Psoas muscle (tissue), 8 donors: Measurements from ENCODE around the gene VAC14. TPM values are rescaled to one million over a fixed set of nuclear protein-coding genes. Genes with fewer than 3 reads are reported as not detected.
A peak's percentile ranks its signal among the peaks of the same experiment; 100 is the strongest.

Experiments
- ATAC-seq, 4 donors: fragments of 200-7000 bp; cut with Tn5 transposase; one replicate each; pipeline ENCODE4 v1.9.1; 2020; ENCODE audit warnings: moderate library complexity in 3 of 4, mild to moderate bottlenecking in 2 of 4
- DNase-seq, 2 donors: peaks; one replicate each; pipeline ENCODE4 v3.0.0-alpha.2; 2020
- H3K27ac ChIP-seq: fragments of 200-600 bp; one replicate; pipeline ENCODE4 v1.8.0; 2022
- H3K27me3 ChIP-seq, 3 donors: fragments of 200-600 bp in 1 of 3; one replicate each; pipeline versions ENCODE4 v1.6.1 to v1.8.0; 2013 to 2022; ENCODE audit warnings: low read length in 2 of 3, mild to moderate bottlenecking in 2 of 3, moderate library complexity in 1 of 3; ENCODE audit not compliant: insufficient read depth in 3 of 3
- H3K36me3 ChIP-seq, 2 donors: fragments of 200-600 bp in 1 of 2; one replicate each; pipeline versions ENCODE4 v1.6.1 to v1.8.0; 2013 to 2022; ENCODE audit warnings: low read depth in 1 of 2, mild to moderate bottlenecking in 1 of 2, moderate library complexity in 1 of 2; ENCODE audit not compliant: insufficient read depth in 1 of 2
- H3K4me1 ChIP-seq: fragments of 200-600 bp; one replicate; pipeline ENCODE4 v1.8.0; 2022
- H3K4me3 ChIP-seq: fragments of 200-600 bp; one replicate; pipeline ENCODE4 v1.8.0; 2022; ENCODE audit warnings: mild to moderate bottlenecking
- H3K9me3 ChIP-seq: fragments of 200-600 bp; one replicate; pipeline ENCODE4 v1.8.0; 2022
- WGBS, 3 donors: extraction: QIAGEN DNeasy Blood & Tissue Kit; methylation state at CpG; one replicate each; pipeline versions ENCODE4 v1.1.6 to v1.1.7; 2013; 5-methylcytosine and 5-hydroxymethylcytosine counted together
- intact Hi-C, 2 donors: fragments of 100-400 bp; cut with DNase I; formaldehyde crosslinking; loops; one replicate each; pipeline versions ENCODE4 v1.11.0 to v1.14.2; 2022
- polyA plus RNA-seq, 3 donors: library from polyadenylated mRNA; stranded (reverse); fragments of 200-250 nt; gene quantifications; one replicate each; pipeline ENCODE4 v1.2.3, GENCODE V29; 2013
- total RNA-seq, 4 donors: library from RNA; stranded (reverse); fragmentation: NEBNext Ultra II Directional in 2 of 4; extraction: Animal tissue kit (Norgen Biotek cat#: 25700) in 2 of 4; gene quantifications; one replicate each; pipeline versions ENCODE4 v1.2.1 to v1.2.4, GENCODE V29; 2021 to 2023
- TF ChIP-seq, protein P1 (sequence below): fragments of 200-600 bp; IDR thresholded peaks from one replicate; pipeline ENCODE4 v1.8.0; 2022; ENCODE audit warnings: antibody characterized with exemption
- donor health status: healthy with polysubstance abuse.
- donor health status: DM: no; HTN: no; CAD: no; lungs with moderate emphysema.
- donor health status: Bipolar disorder and iron deficiency.
- donor health status: healthy.
- donor health status: DM: yes; HTN: yes; CAD: no.
- donor health status: DM: no; HTN: no; CAD: no.
- donor health status: DM: no; HTN: no; CAD: no.
- donor health status: DM: yes; HTN: yes; CAD: no.

VAC14 gene
- total and polyA plus RNA-seq, 7 donors = 19.9 to 24.3 (median 23.0) TPM

DNA sequence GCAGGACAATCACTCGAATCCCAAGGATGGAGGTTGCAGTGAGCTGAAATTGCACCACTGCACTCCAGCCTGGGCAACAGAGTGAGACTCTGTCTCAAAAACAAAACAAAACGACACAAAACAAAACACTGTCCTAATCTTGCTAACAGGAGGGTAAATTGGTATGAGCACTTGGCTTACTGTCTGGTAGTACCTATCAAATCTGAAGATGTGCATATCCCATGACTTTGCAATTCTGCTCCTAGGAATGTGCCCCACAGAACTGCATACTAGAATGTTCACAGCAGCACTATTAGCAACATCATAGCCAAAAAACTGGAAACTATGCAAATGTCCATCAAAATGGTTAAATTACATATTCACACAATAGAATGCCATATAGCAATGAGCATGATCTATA lies 130.8 kb downstream of the VAC14 start:
- H3K27ac ChIP-seq = no peak overlapping the region
- H3K27me3 ChIP-seq = no peaks in the 10 kb centered on the region
- TF ChIP-seq, protein P1, sequence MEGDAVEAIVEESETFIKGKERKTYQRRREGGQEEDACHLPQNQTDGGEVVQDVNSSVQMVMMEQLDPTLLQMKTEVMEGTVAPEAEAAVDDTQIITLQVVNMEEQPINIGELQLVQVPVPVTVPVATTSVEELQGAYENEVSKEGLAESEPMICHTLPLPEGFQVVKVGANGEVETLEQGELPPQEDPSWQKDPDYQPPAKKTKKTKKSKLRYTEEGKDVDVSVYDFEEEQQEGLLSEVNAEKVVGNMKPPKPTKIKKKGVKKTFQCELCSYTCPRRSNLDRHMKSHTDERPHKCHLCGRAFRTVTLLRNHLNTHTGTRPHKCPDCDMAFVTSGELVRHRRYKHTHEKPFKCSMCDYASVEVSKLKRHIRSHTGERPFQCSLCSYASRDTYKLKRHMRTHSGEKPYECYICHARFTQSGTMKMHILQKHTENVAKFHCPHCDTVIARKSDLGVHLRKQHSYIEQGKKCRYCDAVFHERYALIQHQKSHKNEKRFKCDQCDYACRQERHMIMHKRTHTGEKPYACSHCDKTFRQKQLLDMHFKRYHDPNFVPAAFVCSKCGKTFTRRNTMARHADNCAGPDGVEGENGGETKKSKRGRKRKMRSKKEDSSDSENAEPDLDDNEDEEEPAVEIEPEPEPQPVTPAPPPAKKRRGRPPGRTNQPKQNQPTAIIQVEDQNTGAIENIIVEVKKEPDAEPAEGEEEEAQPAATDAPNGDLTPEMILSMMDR = no peak
- 86 to 98% (median 93%) methylated on average over 2 of the region's 2 CpGs for WGBS, 3 donors
- peaks cover 11 to 99% of the 10 kb centered on the region in 2 donors for H3K36me3 ChIP-seq
- ATAC-seq = no peak
- no peak overlapping the region for H3K4me3 ChIP-seq
- H3K4me1 ChIP-seq = no peaks in the 10 kb centered on the region
- no peaks in the 10 kb centered on the region for H3K9me3 ChIP-seq
- DNase-seq = no peak
- intact Hi-C loops = no loop called here

DNA sequence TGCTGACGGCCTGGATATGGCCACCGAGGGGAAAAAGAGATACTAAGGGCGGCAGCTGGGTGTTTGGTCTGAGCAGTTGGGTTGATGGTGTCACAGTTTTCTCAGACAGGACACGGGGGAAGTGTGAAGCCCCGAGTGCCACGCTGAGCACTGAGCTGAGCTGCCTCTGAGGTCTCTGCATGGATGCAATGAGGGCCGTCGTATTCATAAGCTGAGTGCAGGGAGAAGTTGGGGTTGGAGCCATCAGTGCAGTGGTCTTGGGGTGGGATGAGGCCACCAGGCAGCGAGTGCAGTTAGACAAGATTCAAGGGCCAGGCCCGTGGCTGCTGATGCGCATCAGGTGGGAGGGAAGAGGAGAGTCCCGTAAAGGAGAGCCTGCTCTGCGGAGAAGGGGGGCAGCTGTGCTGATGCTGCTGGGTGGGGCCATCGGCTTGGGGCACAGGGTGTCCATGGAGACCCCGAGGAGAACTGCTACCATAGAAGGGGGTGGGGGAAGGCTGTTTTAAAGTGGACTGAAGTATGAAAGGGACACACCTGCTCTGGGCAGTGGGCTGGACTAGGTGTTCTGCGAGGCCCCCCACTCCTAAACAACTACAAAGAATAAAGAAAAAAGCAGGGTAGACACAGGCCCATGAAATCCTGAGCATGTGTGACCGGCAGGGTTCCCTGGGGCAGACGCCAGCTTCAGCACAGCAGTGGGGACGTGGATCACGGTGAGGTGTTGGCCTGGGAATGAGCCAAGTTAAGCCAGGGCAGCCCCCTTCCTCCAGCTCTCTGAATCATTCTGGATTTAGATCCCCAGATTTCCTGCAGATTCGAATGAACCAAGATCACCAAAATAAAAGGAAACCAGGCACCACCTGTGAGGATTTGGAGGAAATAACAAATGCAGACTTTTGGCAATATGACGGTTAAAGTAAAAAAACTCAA lies 134.9 kb downstream of the VAC14 start:
- Histone ChIP-seq H3K27me3 (no peaks in the 10 kb centered on the region), H3K4me1 (no peaks in the 10 kb centered on the region), H3K9me3 (no peaks in the 10 kb centered on the region), H3K27ac (no peak overlapping the region), H3K4me3 (no peak overlapping the region), H3K36me3 (peaks cover 10 to 85% of the 10 kb centered on the region in 2 donors)
- DNase-seq = no peak
- 79 to 82% (median 82%) methylated on average over 22 of the region's 22 CpGs for WGBS, 3 donors
- no peak for ATAC-seq
- intact Hi-C loops = no loop called here
- TF ChIP-seq, protein P1 = no peak

DNA sequence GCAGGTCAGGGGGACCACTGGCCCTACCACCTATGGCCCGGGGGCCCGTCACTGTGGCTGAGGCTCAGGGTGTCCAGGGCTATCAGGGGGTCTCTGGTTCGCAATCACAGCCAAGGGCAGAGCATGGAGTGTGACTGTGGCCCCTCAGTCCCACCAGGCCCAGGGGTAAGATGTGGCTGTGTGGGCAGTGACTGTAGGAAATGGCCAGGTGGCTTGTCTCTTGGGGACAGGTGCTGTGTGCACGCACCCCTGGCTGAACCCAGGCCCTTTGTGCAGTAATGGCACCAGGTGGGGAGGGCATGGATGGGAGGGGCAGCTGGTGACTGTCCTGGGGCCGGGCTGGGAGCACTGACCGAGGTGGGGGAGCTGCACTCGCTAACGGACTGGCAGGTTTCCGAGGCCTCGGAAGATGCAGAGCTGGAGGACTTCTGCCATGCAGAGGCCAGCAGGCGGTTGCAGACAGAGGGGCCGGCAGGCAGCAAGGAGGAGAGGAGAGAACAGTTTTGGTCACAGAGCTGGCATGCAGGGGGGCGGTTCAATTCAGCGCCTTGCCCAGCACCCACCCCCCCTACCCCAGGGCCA lies 135.8 kb downstream of the VAC14 start:
- 87 to 94% (median 90%) methylated on average over 14 of the region's 14 CpGs for WGBS, 3 donors
- DNase-seq = no peak
- no peaks in the 10 kb centered on the region for H3K9me3 ChIP-seq
- intact Hi-C loops = no loop called here
- no peak overlapping the region for H3K27ac ChIP-seq
- peaks cover 10 to 76% of the 10 kb centered on the region in 2 donors for H3K36me3 ChIP-seq
- no peaks in the 10 kb centered on the region for H3K27me3 ChIP-seq
- peak in 1 of 4 donors; percentile 2 for ATAC-seq
- no peak overlapping the region for H3K4me3 ChIP-seq
- H3K4me1 ChIP-seq = no peaks in the 10 kb centered on the region
- TF ChIP-seq, protein P1 = no peak

DNA sequence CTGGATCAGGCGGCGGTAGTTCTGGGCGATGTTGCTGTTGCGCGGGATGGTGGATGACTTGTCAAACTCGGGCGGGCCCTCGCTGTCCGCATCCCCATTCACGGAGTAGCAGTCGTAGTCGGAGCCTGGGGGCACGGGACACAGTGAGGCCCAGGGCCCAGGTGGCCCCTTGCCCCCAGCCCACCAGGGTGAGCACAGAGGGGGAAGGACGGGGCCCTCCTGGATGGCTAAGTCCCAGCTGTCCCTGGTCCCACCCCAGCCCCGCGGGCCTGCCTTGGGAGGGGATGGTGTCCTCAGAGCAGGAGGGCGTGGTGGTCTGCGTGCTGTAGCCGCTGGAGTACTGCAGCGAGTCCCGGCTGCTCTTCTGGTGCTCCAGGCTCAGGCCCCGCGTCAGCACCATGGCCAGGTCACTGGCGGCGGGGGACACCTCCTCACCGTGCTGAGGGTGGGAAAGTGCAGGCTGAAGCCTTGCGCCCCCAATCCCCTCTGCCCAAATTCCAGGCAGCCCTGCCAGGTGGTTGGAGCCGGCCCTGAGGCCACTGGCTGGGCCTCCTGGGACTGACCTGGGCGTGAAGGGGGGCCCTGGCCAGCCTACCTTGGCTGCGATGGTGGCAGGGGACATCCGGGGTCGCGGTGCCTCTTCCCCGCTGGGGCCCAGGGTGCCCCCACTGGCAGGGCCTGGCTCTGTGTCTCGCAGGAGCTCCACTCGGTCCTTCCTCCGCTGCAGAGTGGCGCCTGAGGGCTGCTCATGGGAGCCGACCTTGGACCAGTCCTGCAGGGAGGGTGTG lies 136.4 kb downstream of the VAC14 start:
- H3K27me3 ChIP-seq = no peaks in the 10 kb centered on the region
- peaks cover 10 to 69% of the 10 kb centered on the region in 2 donors for H3K36me3 ChIP-seq
- H3K9me3 ChIP-seq = no peaks in the 10 kb centered on the region
- TF ChIP-seq, protein P1 = no peak
- no peak for ATAC-seq
- H3K4me3 ChIP-seq = no peak overlapping the region
- no peak overlapping the region for H3K27ac ChIP-seq
- no peak for DNase-seq
- intact Hi-C loops = no loop called here
- H3K4me1 ChIP-seq = no peaks in the 10 kb centered on the region
- 86 to 92% (median 86%) methylated on average over 38 to 39 of the region's 39 CpGs for WGBS, 3 donors
